Measurements from ENCODE around the gene POT1.

POT1 gene

DNA sequence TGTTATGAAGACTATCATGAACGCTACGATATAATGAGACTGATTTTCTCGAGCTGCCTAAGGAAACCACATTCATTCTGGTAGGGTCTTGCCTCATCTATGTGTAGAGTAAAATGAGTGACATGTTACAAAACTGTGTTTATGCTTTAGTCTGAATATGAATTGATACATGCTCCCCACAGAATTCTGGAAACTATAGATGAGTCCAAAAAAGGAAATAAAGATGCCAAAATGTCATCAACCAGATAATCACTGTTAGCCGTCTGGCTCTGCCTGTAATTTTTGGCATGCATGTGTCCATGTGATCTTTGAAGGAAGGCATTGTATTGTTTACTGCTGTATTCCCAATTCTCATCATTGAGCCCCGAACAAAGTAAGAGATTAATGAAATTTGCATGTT, 121.4 kb downstream of the POT1 start:
- no peak for DNase-seq (ENCODE audit: low read depth in 2 of 2)

DNA sequence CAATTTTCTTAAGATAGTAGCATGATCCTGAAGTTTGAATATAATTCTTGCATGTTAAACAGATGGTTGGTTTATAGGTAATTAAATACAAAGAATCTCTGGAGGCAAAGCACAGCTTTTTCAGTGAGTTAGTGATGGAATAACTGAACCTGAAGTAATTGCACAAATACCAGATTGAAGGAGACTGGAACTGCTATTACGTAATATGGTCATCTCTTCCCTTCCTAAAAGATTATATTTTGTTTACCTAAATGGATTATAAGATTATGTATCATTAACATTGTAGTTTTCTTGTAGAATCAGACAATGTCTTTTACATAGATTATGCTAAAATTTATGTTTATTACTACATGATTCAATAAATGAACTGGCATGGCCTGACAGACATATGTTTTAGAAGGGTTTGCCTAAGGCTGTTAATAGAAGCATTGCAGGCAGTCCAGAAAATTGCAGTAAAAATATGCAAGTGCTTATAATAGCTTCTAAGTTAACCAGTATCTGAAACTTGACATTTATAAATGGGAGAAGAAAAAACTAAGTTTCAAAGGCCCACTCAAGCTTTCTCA, 128.2 kb downstream of the POT1 start:
- no peak for DNase-seq (ENCODE audit: low read depth in 2 of 2)

DNA sequence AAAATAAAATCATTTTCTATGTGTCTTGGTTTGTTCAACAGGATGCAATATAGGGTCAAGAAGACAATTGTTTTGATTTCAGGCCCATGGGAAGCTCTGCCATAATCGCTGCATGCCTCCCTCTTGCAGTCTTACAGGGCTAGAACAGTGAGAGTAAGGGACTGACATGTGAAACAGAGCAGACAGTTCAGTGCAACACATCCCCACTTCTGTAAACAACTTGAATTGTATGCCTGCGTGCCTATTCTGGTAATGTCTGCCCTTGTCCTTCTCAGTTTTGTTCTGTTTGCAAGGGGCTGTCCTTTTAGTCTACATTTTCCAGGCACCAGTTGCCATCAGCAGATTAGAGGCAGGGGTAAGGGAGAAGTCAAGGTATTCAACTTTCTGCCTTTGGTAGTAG, 129.2 kb downstream of the POT1 start:
- no peak for DNase-seq (ENCODE audit: low read depth in 2 of 2)

DNA sequence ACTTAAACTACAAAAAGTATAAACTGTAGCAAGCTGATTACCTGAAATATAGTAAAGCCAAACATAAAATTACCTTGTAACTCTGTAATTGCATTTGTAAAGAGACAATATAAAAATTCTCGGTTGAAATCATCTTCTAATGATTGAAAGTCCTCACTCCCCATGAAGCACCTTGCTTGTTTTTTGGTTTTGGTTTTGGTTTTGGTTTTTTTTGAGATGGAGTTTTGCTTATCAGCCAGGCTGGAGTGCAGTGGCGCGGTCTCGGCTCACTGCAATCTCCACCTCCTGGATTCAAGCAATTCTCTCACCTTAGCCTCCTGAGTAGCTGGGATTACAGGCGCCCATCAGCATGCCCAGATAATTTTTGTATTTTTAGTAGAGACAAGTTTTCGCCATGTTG, 130.2 kb downstream of the POT1 start:
- no peak for DNase-seq (ENCODE audit: low read depth in 2 of 2)

DNA sequence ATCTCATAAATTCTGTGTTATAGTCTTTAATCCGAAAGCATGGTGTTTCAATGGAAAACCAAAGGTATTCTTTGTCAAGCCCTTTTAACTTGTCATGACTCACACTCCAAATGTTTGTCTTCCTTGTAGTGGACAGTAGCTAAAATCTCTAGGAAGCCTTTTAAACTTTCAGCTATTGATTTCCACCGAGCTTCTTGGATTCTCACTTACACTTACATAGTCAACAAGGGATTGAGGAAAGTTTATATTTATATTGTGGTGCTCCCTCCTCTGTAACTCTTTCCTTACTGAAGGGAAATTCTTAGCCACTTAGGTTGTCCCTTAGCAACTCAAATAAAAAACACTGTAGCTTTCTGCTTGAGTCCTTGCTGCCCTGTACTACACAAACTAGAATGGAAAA, 132.9 kb downstream of the POT1 start:
- DNase-seq (ENCODE audit: low read depth in 2 of 2) = no peak

DNA sequence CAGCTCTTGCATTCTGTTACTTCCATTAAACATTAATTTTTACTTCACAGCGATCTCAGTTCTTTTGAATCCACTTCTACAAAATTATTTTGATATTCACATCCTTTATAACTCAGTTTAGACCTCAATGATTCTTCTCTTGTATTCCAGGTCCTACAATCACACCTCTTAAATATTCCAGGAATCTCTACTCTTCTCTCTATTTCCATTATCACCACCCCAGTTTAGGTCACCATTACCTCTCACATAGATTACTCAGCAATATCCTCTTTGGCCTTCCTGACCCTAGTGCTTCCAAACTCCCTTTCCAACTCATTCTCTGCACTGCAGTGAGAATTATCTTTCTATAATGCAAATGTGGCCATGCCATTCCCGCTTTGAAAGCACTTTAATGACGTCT, 136.9 kb downstream of the POT1 start:
- no peak for DNase-seq (ENCODE audit: low read depth in 2 of 2)

DNA sequence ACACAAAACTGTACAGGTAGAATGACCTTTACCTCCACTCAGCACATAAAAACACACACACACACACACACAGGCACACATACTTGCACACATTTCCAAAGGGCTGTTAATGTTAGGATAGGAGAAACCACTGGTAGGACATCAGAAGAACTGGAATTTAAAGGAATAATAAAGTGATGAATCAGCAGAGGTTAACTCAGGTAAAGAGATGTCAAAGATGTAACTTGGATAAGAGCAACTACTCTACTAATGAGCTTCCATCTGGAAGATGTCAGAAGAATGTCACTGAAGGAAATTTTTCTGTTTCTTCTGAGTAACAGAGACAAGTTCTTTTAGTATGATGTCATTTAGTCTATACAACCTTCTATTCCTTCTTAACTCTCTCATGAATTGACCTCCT, 137.6 kb downstream of the POT1 start:
- DNase-seq (ENCODE audit: low read depth in 2 of 2) = no peak

DNA sequence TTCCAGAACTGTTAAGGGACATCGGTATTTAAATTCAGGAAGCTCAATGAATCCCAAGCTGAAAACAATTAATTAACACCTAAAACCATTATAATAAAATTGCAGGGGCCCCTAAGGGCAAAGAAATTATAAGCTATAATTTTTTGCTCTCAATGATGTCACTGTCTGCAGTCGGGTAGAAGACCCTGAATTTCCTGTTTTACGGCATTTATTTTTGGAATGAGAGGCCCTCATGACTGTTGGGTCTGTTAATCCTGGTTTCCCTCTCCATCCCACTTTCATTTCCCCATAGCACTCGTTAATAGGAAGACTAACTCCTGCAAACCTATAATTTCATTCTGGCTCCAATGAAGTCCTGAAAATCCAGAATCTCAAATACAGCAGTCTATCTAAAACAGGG, 138.2 kb downstream of the POT1 start:
- no peak for DNase-seq (ENCODE audit: low read depth in 2 of 2)

DNA sequence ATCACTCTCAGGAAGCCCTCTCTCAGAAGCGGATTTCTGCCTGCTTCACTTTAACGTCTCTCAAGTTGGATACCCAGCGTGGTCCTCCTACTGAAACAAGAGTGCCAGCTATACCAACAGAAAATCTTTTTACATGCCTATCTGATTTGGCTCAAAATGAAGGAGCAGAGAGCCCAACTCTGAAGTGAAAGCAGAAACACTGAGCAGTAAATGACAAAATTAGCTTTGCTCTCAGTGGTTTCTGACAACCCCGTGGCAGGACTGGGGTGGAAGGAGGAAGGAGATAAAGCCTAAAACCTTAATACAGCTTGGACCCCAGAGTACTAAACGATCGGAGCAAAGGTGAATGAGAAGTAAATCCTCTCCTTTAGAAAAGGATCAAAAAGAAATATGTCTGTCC, 139.0 kb downstream of the POT1 start:
- no peak for DNase-seq (ENCODE audit: low read depth in 2 of 2)

DNA sequence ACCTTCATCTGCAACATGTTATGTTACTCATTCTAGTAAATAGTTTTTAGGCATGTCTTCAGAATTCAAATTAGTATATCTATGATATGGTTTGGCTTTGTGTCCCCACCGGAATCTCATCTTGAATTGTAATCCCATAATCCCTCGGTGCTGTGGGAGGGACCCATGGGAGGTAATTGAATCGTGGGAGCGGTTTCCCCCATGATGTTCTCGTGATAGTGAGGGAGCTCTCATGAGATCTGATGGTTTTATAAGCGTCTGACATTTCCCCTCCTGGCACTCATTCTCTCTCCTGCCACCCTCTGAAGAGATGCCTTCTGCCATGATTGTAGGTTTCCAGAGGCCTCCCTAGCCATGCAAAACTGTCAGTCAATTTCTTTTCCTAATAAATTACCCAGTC, 143.6 kb downstream of the POT1 start:
- DNase-seq (ENCODE audit: low read depth in 2 of 2) = no peak

DNA sequence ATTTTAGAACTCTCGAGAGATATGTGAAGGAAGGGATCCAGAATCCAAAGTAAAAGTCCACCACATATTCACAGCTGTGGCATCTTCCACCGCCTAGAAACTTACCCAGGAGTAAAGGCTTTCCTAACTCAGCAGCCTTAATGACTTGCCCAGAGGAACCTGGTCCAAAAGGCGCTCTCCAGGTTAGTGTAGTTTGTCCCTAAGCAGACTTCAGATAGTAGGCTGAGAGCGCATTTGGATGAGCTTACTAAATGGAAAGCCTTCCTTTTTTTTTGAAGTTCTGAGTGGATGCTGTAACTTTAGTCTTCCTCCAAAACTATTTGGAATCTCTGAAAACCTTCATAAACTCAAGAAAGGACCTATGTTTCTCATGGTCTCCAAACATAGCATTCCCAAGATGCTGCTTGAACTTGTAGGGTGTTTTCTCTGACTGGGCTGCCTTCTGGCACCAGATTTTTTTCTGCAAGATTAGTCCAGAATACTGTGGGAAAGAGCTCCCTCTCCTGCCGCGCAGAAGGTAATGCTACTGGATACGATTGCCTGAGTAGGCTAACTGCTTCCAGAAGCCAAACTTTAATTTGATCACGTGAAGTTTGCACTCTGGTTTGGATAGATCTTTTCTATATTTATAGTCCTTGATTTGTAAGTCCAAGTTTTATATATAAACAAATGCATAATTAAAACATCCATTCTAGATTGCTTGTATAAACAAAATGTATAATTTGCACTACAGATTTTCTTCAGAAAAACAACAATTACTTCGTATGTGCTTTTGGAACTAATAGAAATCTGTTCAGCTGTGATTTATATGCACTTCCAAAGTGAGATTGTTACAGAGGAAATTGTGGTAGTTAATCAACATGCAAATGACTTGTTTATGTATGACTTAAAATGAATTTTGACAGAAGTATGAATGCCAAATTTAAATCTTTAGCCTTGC, 144.5 kb downstream of the POT1 start:
- no peak for DNase-seq (ENCODE audit: low read depth in 2 of 2)

DNA sequence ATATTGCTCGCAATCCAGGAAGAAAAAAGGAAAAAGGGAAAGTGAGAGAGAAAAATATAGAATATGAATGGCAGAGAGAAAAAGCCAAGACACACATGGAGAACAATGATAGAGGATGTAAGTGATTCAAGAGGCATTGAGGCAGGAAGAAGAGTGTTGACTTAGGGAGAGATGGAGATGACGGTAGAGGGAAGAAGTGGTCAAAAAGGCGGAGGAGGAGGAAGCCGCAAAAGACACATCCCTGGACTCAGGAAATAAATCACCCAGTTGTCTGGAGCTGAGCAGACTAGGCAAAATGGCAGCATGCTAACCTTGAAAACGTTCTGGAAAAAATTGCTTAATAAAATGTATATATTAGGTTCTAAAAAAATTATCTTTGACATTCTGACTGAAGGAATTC, 146.4 kb downstream of the POT1 start:
- no peak for DNase-seq (ENCODE audit: low read depth in 2 of 2)

DNA sequence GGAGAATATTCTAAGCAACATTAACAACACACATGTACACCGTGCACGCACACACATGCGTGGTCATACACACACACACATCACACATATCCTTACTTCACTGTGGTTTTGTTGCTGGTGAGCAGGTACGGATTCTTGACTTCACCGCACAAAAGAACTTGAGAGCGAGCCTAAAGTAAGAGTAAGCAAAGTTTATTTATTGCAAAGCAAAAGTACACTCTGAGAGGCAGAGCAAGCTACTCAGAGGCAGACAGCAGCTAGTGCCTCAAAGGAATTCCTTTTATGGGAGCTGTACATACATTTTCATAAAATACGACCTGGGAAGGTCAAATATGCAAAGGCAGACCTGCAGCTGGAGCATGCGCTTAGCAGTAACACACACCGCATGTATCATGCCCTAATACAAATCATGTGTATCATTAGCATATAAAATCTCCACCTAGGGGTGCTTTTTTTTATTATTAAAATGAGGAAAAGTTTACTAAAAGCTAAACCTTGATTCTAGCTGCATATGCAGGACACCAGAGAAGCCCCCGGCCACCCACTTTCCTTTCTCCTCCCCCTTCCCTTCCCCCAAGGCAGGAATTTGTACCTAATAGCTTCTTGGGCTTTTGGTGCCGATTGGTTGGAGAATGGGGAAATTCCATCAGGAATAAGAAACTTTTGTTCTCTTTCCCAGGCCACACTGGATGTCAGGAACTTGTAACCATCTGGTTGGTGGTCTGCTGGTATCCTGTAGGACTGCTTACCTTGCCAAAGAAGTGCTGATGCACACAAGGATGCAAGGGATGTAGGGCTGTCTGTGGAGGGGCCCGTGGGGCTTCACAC, 147.5 kb downstream of the POT1 start:
- DNase-seq (ENCODE audit: low read depth in 2 of 2) = no peak

DNA sequence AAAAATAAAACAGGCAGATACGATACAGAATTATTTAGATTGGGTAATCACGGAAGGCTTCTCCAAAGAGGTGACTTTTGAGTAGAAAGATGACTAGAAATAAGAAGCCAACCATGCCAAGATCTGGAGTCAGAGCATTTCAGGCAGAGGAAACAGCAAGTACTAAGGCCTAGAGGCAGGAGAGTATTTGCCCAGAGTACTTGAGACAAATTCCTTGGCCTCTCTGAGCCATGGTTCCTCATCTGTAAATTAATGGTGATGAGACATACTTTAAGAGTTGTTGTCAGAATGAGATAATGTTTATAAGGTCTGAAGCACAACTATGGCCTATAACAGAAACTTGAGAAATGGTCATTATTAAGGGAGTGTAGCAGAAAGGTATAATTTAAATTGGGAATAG, 148.2 kb downstream of the POT1 start:
- DNase-seq (ENCODE audit: low read depth in 2 of 2) = no peak

DNA sequence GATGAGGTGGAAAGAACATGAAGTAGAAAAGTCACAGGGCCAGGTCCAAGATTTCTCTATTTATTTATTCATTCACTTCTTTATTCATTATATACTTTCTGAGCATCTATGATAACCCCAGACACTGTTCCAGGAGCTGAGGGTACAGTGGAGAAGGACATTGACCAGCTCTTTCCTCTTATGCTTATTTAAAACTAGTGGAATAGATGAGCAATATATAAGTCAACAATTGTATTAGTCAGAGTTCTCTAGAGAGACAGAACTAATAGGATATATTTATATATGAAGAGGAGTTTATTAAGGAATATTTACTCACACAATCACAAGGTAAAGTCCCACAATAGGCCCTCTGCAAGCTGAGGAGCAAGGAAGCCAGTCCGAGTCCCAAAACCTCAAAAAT, 149.0 kb downstream of the POT1 start:
- DNase-seq (ENCODE audit: low read depth in 2 of 2) = no peak

DNA sequence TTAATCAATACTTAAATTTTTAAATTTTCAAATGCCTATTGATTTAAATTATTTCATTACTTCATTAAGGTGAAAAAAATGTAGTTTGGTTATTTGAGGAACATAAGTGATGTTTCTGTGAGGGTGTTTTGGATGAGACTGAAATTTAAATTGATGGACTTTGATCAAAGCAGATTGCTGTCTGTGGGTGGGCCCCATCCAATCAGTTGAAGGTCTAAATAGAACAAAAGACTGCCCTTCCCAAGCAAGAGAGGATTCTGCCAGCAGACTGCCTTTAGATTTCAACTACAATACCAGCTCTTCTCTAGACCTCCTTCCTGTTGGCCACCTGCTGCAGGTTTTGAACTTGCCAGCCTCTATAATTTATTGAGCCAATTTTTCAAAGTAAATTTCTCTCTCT, 149.6 kb downstream of the POT1 start:
- DNase-seq (ENCODE audit: low read depth in 2 of 2) = no peak

DNA sequence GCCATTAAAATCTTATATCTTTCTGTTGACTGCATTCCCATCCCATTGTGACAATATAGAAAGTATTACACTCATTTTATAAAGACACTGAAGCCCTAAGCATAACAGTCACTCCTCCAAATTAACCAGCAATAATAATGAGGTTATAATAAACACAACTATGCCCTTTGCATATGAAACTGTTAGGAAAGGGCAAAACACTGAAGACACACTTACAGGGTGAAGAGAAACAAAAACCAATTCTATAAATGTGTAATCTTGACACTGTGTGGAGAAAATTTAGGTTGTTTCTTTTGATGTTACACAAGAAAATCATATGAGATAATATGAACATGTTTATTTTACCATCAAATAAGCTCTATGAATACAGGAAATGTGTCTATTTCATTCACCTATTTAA, 150.0 kb downstream of the POT1 start:
- DNase-seq (ENCODE audit: low read depth in 2 of 2) = no peak

DNA sequence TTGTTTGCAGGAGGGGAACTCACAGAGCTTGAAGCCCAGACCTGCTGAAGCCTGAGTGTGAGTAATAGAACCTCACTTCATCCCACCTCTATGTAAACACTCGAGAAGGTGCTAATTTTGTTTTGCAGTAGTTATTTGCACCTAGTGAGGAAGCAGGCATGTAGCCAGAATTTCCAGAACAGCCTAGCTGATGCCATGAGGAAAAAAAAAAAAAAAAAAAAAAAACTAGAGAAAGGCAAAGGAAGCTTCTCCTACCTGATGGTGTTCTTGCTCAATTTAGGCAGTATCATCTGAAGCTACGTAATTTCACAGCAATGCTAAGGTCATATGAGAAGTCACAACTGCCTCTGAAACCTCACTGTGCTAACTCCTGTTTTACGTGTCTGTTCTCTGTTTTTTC, 150.4 kb downstream of the POT1 start:
- no peak for DNase-seq (ENCODE audit: low read depth in 2 of 2)

DNA sequence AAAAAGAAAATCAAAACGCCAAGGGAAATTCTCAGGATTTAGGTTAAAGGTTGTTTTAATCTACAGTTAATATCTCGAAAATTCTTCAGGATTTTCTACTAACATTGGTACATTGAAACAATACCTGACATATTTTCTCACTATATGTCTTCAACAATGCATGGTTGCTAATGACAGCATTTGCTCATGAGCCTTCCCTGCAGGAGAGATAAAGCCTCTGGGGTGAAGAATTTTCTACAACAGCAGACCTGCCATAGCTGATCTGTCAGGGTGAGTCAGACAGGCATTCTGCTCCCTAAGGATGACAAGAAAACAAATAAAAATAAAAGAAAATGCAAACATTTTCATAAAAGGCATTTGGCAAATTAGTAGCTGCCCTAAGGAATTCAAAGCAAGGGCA, 152.4 kb downstream of the POT1 start:
- no peak for DNase-seq (ENCODE audit: low read depth in 2 of 2)

DNA sequence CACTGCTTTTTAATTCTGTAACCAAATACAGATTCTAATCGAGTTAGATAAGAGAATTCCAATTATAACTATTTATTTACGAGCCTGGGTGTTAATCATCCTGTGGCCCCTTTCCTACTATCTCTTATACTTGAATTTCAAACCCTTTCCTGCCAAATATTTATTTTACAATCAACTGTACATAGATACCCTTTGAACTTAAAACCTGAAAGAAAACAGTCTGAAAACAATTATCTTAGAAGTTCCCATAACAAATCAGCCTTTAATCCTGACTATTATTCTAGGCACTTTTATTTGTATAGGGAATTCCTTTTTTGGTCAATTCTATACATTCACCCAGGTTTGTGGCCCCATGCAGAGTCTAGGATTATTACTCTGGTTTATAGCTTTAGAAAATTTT, 153.5 kb downstream of the POT1 start:
- DNase-seq (ENCODE audit: low read depth in 2 of 2) = no peak

DNA sequence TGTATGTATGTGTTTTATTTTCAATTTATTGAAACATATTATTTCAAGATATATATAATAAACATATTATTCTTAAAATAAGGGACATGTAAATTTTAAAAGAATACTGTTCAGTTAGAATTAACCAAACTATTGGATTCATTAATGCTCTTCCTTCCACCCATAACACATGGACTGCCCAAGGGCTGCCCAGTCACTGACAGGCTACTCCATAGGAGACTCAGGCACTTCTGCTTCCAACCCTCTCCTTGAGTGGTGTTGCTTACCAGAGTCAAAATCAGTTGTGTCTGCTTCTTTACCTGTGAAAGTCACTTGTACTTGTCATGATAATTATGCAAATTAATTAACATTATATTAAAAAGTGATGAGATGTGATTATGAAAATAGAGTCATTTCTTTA, 154.2 kb downstream of the POT1 start:
- DNase-seq (ENCODE audit: low read depth in 2 of 2) = no peak

DNA sequence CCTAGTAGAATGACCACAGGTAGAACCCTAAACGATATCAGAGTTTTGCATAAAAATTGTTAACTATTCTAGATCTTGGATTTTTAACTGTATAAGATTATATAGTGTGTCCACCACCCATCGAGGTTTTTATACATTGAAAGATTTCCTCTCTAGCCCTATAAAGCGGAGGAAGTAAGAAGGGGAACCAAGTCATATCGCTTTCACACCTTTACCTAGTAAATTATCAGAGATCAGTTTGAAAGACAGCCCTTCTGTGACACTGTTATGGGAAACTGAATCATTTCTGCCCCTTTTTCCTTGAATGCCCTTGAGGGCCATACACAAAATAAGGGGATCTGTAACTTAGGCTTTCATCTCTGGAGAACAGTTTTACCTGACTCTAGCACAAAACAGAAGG, 155.7 kb downstream of the POT1 start:
- DNase-seq (ENCODE audit: low read depth in 2 of 2) = no peak

DNA sequence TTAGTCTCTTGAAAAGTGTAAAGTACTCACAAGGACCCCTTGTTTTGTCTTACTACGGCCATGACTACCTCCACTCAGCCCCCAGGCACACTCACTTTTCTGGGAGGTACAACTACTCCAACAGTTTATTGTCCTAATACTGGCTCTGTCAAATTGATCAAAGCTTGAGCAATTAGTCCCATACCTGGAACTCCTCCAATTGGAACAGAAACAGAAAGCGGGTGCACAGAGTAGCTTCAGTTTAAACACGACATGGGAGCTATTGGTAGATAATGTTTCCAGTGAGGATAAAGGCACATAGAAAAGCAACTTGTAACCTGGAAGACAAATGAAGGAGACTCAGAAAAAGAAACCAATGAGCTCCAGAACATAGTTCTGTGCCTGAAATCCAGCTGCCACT, 156.3 kb downstream of the POT1 start:
- DNase-seq (ENCODE audit: low read depth in 2 of 2) = no peak
